GM11168 (cell line): ENCODE data around the gene ADORA2B.
"Not testable (repeated sequence)": the region's sequence is repeated elsewhere in the genome, so short reads cannot be mapped to it uniquely, and the experiment has no call there.

Experiments used
- in situ Hi-C: fragments of 300-500 bp; cut with MboI; formaldehyde crosslinking; loops from one replicate; pipeline ENCODE4 v1.12.0; 2022; ENCODE audit warnings: low sequenced_read_pairs; ENCODE audit not compliant: unreplicated experiment

The ADORA2B gene

GRCh38 chr17:15920758-15921239, 24.1 kb upstream of the ADORA2B start:
- in situ Hi-C loops = no loop called here

GRCh38 chr17:15921640-15922039, 23.3 kb upstream of the ADORA2B start:
- in situ Hi-C loops = no loop called here

DNA sequence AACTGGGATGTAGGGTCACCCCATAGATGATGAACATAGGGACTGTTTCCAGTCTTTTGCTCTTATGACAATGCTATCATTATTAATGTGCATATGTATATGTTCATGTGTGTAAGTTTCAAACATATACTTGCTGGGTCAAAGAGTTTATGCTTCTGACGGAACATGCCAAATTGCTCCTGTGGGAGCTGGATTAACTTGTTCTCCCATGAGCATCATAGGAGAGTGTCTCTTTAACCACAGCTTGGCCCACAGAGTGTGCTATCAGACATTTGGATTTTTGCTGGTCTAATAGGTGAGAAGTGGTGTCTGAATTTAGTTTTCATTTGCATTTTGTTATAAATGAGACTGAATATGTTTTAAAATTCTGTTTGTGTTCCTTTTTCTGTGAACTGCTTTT, 22.3 kb upstream of the ADORA2B start:
- in situ Hi-C loops = no loop called here

- in situ Hi-C loops = no loop called here
These were observed 18.7 kb upstream of the ADORA2B start for GRCh38 chr17:15926039-15926740.

DNA sequence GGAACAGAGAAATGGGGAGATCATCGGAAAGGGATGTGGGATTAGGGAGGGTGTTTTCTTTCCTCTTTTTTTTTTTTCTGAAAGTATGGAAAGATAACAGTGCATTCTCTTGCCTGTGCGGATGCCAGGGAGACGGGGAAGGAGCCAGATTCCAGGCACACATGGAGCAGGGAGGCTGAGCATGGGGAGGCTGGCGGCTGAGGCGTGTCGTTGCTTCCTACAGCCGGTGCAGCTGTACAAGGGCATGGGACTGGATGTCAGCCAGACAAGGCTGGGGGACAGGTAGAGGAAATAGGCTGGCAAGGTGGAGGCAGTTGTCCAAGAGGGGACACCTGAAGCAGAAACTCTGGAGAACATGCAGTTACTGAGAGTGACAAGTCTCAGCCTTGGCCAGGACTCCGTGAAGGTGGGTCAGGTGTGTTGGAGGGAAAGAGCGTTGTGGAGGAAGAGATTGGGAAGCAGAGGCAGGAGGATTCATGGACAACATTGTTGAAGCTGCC, 16.6 kb upstream of the ADORA2B start:
- in situ Hi-C loops = no loop called here

DNA sequence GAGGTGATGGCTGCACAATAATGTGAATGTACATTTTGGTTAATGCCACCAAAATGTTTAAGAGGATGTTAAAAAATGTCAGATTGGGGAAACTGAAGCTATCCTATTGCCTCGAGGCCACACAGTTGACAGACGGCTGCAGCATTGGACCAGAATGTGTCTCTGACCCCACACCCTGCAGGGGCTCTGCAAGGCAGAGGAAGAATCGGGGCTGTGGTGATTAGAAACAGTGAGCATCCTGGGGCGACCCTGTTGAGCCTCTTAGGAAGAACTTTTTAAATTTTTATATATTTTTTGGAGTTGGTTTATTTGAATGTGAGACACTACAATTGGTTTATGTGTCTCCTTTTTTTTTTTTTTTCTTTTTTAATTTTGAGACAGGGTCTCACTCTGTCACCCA, 15.0 kb upstream of the ADORA2B start:
- in situ Hi-C loops = no loop called here

GRCh38 chr17:15930426-15930825, 14.5 kb upstream of the ADORA2B start:
- in situ Hi-C loops = no loop called here

GRCh38 chr17:15931394-15931793, 13.5 kb upstream of the ADORA2B start:
- in situ Hi-C loops = no loop called here

GRCh38 chr17:15934866-15935265, 10.1 kb upstream of the ADORA2B start:
- in situ Hi-C loops = no loop called here

GRCh38 chr17:15935891-15936290, 9.0 kb upstream of the ADORA2B start:
- in situ Hi-C loops = no loop called here

DNA sequence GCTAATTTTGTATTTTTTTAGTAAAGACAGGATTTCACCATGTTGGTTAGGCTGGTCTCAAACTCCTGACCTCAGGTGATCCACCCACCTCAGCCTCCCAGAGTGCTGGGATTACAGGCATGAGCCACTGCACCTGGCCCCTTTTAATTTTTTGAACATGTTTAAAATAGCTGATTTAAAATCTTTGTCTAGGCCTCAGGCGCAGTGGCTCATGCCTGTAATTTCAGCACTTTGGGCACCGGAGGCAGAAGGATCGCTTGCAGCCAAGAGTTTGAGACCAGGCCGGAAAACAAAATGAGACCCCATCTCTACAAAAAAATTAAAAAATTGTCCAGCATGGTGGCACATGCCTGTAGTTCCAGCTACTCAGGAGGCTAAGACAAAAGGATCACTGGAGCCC, 8.4 kb upstream of the ADORA2B start:
- in situ Hi-C loops = not testable (repeated sequence)

GRCh38 chr17:15941781-15942180, 3.1 kb upstream of the ADORA2B start:
- in situ Hi-C loops = no loop called here

DNA sequence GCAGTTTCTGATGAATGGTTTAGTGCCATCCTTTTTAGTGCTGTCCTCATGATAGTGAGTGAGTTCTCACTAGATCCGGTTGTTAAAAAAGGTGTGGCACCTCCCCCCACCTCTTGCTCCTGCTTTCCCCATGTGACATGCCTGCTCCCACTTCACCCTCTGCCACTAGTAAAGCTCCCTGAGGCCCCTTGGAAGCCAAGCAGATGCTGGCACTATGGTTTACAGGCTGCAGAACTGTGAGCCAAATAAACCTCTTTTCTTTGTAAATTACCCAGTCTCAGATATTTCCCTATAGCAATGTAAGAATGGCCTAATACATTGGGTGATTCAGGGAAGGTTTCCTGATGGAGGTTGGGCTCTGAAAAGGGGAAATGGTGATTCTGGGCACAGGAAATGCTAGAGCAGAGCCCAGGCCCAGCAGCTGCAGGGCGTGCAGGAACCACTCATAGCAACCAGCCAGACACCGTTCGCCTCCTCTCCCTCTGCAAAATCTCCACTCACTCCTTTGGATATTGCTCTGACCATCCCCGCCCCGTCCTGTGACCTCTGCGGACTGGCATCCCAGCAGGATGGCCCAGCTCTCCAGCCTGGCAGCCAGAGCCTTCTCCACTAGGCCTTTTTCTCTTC, 2.6 kb upstream of the ADORA2B start:
- in situ Hi-C loops = no loop called here

DNA sequence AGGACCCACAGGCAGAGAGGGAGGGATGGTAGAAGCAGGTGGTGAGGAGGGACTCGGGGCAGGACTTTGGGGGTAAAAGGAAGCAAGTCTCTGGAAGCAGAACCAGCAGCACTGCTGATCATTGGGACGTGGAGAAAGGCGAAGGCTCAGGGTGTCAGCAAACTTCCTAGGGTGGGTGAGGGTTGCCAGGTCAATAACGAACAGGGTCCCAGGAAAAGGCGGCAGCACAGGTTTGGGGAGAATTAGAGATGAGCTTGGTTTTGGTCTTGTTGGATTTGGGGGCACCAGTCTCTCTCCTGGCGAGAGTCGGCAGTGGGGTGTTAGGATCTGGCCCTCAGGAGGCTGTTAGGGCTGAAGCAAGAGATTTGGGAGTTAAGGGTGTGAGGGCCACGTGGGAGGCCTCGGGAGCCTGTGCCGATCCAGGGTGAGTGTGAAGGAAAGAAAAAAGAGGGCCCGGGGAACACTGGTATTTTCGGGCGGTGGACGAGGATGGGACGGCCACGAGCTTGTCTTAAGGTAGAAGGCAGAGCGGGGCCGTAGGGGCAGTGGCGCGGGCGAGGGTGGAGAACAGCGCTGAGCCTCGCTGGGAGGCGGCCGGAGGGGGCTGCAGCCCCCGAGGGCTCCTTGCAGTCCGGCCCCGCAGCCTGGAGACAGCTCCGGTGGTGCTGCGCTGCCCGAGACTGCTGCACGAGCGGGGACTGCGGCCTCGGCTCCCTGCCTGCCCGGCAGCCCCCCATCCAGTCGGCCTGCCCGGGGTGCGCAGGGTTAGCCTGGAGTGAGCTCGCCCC, 765 bp upstream of the ADORA2B start:
- in situ Hi-C loops = no loop called here

DNA sequence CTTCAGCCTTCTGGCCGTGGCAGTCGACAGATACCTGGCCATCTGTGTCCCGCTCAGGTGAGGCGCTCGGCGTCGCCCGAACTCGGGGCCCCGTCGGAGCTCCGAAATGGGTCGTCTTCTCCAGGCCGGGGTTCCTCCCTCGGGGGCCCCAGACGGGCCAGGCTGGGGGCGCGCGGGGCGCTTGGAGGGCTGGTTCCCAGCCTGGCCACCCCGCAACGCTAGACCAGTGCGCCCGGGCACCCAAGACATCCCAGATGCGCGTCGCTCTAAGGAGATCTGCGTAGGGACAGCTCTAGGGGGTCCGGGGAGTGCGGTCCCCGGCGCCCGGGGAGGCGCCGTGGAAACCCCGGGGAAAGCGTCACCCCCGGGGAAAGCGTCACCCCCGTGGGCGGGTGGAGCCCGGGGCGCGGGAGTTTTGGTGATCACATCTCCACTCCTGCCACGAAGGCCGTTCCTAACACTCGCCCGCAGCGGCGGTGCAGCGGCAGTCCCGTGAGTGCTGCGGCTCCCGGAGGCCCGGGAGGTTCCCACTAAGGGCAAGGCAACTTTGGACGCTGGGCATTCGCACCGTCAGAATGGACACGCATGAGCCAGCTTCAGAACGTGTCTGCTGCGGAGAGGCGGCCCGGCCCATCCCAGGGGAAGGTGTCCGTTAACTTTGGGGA, 729 bp downstream of the ADORA2B start:
- in situ Hi-C loops = no loop called here

GRCh38 chr17:15946611-15947120, 1.7 kb downstream of the ADORA2B start:
- in situ Hi-C loops = no loop called here

DNA sequence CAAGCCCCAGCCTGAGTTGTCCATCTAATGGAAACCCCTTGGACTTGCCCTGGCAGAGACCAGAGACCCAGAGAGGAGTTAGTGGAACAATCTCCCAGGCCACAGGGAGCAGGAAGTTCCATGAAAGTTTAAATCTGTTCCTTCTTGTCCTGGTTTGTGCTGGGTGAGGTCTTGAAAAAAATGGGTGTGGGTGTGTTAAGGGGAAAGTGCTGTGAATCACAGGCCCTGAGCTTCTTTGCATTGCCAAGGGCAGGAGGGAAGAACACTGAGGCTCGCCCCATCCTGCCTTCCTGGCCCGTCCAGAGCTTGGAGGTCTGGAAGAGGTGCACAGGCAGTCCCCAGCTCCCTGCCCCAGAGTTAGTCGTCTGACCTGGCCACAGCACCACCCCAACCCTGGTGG, 2.3 kb downstream of the ADORA2B start:
- in situ Hi-C loops = no loop called here

DNA sequence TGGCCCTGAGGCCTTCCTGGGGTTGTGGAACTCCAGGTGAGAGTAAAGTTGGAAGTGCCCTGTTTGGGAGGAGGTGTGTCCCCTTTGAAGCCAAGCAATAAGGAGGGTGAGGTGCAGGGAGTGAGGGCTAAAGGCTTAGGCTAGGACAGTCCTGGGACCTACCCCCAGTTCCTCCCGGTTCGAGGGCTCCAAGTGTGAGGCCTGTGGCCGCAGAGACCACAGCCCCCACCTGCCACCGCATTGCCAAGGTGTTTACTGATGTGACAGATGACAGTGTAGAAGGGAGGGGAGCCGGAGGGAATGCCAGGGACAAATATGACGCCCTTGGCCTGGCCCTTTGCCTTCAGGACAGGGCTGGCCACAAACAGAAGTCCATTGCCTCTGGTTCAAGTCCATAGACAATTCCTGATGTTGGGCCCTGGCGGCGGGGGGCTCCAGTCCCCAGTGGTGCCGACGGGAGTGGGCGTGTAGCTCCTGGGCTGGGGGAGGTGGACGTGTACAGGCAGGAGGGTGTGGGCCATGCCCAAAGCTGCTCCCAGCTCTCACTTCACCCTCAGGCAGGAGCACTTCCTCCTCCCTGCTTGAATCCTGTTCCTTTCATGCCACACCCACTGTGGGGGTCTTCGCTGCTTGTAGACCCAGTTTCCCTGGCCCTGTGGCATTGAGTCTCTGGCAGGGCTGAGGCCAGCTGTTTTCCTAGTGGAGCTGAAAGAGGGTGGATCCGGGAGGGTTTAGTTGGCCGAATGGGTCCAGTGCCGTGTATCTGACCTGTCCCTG, 3.2 kb downstream of the ADORA2B start:
- in situ Hi-C loops = no loop called here

GRCh38 chr17:15951368-15952047, 6.6 kb downstream of the ADORA2B start:
- in situ Hi-C loops = no loop called here
